ENCODE measurements around the gene OR2D3. TPM values are rescaled to one million over a fixed set of nuclear protein-coding genes. Genes with fewer than 3 reads are reported as not detected.

Gene OR2D3, protein sequence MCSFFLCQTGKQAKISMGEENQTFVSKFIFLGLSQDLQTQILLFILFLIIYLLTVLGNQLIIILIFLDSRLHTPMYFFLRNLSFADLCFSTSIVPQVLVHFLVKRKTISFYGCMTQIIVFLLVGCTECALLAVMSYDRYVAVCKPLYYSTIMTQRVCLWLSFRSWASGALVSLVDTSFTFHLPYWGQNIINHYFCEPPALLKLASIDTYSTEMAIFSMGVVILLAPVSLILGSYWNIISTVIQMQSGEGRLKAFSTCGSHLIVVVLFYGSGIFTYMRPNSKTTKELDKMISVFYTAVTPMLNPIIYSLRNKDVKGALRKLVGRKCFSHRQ
- not detected for total RNA-seq

DNA sequence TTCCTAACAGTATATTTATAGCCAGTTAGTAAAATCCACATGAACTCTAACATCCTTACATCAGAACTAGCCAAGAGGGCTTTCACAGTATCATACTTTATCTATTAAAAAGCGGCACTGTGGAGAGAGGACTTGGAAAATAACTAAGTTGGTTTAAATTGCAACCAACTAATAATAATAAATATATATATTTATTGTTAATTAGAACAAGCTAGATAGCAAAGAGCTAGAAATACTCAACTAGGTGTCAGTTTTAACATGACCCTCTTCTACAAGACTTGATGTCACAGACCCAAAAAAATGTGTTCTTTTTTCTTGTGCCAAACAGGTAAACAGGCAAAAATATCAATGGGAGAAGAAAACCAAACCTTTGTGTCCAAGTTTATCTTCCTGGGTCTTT lies at the start of gene OR2D3:
TSS of gene OR2D3 (plus strand) at position 301 of the 400 bp plus-strand sequence. CDS start at position 301, 0 bp downstream.
- TF ChIP-seq, protein P1, sequence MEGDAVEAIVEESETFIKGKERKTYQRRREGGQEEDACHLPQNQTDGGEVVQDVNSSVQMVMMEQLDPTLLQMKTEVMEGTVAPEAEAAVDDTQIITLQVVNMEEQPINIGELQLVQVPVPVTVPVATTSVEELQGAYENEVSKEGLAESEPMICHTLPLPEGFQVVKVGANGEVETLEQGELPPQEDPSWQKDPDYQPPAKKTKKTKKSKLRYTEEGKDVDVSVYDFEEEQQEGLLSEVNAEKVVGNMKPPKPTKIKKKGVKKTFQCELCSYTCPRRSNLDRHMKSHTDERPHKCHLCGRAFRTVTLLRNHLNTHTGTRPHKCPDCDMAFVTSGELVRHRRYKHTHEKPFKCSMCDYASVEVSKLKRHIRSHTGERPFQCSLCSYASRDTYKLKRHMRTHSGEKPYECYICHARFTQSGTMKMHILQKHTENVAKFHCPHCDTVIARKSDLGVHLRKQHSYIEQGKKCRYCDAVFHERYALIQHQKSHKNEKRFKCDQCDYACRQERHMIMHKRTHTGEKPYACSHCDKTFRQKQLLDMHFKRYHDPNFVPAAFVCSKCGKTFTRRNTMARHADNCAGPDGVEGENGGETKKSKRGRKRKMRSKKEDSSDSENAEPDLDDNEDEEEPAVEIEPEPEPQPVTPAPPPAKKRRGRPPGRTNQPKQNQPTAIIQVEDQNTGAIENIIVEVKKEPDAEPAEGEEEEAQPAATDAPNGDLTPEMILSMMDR (IDR thresholded peaks at IDR 0.05; ENCODE audit: low read depth) = no peak

DNA sequence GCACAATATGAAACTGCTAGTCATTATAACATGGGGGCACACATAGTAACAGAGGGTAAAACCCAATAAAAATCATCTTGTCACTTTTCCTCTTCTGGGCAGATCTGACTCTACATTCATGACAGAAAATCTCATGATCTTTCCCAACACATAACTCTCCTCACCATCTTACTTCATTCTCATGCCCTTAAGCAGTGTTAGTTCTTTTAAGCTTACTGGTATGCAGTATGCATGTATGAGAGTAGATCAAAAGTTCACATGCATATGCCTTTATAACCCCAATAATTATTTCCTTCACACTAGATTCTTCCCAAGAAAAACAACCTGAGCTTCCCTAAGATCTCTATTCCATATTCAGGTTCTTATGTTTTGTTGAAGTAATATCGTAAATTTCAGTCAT lies 49.5 kb upstream of the OR2D3 start:
- TF ChIP-seq, protein P1 (IDR thresholded peaks at IDR 0.05; ENCODE audit: low read depth) = no peak

DNA sequence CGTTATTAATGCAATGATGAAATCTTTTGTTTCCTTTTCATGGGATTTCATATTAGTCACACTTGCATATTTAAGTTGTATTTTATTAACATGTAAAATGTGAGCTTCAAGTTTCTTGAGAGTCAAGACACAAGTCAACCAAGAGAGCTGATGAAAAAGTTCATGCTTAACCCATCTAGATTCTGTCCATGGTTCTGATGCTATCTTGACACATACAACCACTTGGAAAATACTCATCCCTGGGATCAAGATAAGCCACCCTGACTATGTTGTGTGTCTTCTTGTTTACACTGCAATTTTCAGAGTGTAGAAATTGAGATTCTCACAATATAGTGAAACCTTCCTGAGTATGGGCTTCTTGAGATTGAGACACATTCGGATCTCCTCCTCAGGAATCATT lies 45.0 kb upstream of the OR2D3 start:
- TF ChIP-seq, protein P1 (IDR thresholded peaks at IDR 0.05; ENCODE audit: low read depth) = no peak

DNA sequence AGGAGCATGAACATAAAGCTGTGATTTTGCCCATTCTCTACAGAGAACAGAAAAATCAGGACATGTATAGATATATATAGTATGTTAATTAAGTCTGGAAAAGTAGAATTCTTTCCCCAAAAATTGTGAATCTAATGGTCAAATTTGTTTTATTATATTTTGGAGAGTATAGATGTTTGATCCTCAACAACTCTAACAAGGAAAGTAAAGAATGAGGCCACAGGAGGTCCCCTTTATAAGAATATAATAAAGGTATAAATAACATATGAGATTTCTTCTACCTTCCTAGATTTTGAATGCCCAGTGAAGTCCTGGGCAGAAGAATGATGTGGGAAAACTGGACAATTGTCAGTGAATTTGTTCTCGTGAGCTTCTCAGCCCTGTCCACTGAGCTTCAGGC lies 44.5 kb upstream of the OR2D3 start, which contains the start of gene OR10A4:
TSS of gene OR10A4 (plus strand) at position 301 of the 400 bp plus-strand sequence. CDS start at position 324, 23 bp downstream.
- TF ChIP-seq, protein P1 (IDR thresholded peaks at IDR 0.05; ENCODE audit: low read depth) = no peak

DNA sequence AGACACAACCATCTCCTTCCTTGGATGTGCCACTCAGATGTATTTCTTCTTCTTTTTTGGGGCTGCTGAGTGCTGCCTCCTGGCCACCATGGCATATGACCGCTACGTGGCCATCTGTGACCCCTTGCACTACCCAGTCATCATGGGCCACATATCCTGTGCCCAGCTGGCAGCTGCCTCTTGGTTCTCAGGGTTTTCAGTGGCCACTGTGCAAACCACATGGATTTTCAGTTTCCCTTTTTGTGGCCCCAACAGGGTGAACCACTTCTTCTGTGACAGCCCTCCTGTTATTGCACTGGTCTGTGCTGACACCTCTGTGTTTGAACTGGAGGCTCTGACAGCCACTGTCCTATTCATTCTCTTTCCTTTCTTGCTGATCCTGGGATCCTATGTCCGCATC lies 43.9 kb upstream of the OR2D3 start:
- TF ChIP-seq, protein P1 (IDR thresholded peaks at IDR 0.05; ENCODE audit: low read depth) = no peak

DNA sequence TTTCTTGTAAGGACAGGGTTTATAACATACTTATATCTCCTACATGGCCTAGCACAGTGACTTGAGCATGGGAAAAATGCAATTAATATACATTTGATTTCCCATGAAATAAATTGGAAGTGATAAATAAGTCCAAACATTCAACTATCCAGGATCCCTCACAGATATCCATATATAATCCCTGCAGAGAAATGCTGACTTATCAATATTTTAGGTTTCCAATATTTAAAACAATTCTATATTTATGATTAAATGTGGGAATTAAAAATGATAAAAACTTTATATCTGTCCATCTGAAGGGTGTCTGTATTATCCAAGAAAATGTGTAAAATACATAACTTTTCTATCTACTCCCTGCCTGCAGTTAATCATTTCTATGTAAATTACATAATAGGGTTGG lies 38.1 kb upstream of the OR2D3 start:
- TF ChIP-seq, protein P1 (IDR thresholded peaks at IDR 0.05; ENCODE audit: low read depth) = no peak

DNA sequence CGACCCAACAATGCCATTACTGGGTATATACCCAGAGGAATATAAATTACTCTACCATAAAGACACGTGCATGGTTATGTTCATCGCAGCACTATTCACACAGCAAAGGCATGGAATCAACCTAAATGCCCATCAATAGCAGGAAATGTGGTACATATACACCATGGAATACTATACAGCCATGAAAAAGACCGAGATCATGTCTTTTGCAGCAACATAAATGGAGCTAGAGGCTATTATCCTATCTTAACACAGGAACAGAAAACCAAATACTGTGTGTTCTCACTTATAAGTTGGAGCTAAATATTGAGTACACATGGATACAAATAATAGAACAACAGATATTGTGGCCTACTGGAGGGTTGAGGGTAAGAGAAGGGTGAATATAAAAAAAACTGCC lies 32.0 kb upstream of the OR2D3 start:
- TF ChIP-seq, protein P1 (IDR thresholded peaks at IDR 0.05; ENCODE audit: low read depth) = no peak

Measured in subcutaneous adipose tissue (tissue), 4 donors.